Caki2 (cell line): Measurements from ENCODE around the gene BCORL1. TPM values are rescaled to one million over a fixed set of nuclear protein-coding genes. Genes with fewer than 3 reads are reported as not detected.
A peak's percentile ranks its signal among the peaks of the same experiment; 100 is the strongest.

Experiments used
- DNase-seq: peaks from one replicate; pipeline ENCODE4 v3.0.0-alpha.2; 2015; ENCODE audit warnings: low read depth
- in situ Hi-C: cut with HindIII; loops from 2 replicates; pipeline ENCODE4 v1.10.0; 2016; ENCODE audit warnings: low sequenced_read_pairs, low pct_unique_long_range_greater_than_20kb, mixed read lengths
- total RNA-seq: library from RNA; depleted of rRNA; stranded (reverse); fragments of >200 nt; shearing (Covaris generic); gene quantifications from 2 replicates; pipeline ENCODE4 v1.2.3, GENCODE V29; 2014; ENCODE audit warnings: low replicate concordance

BCORL1 gene
- total RNA-seq, 1 experiment from 2014 or later = 0.44 TPM

GRCh38 chrX:129961180-129962083 lies 21.0 kb upstream of the BCORL1 start:
- peak; percentile 77 for DNase-seq

DNA sequence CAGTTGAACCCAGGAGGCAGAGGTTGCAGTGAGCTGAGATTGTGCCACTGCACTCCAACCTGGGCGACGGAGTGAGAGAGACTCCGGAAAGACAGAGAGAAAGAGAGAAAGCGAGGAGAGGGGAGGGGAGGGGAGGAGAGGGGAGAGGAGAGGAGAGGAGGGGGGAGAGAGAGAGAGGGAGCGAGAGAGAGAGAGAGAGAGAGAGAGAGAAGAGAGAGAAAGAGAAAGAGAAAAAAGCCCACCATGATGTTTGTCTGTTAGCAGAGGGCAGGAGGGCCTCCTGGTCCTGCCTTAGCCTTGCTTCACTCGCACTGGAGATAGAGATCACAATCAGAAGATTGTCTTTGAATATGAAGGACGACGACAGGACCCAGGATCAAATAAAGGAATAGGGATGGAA lies 18.7 kb upstream of the BCORL1 start:
- in situ Hi-C loops = no loop called here
- no peak for DNase-seq

More at GRCh38 chrX:129961180-129962083, 21.0 kb upstream of the BCORL1 start:
- in situ Hi-C loops = no loop called here

GRCh38 chrX:129965166-129965565 lies 17.3 kb upstream of the BCORL1 start:
- in situ Hi-C loops = no loop called here

DNA sequence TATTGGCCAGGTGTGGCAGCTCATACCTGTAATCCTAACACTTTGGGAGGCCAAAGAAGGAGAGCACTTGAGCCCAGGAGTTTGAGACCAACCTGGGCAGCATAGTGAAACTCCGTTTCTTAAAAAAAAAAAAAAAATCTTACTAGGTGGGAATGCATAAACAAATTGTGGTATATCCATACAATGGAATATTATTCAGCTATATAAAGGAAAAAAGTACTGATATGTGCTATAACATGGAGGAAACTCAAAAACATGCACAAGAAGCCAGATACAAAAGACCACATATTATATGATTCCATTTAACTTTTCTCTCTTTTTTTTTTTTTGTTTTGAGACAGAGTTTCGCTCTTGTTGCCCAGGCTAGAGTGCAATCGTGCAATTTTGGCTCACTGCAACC lies 13.5 kb upstream of the BCORL1 start:
- no peak for DNase-seq
- in situ Hi-C loops = no loop called here

More at GRCh38 chrX:129965166-129965565, 17.3 kb upstream of the BCORL1 start:
- no peak for DNase-seq

DNA sequence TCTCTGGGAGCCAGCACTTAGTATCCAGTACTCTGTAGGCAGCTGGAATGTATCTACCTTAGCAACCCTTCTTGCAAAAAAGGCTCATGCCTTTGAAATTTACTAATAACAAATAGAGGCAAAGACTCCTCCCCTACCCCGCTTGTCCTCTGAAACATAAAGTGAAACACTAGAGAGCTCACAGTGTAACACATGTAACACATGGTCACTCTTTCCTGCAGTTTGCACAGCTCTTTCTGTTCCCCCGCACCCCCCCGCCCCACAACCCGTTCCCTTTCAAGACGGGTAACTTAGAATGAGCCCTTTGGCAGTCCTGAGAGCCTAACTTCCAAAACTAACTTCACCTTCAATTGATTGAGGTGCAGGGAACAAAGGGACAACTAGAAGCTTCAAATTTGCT lies 6.0 kb upstream of the BCORL1 start:
- DNase-seq = no peak
- in situ Hi-C loops = no loop called here

DNA sequence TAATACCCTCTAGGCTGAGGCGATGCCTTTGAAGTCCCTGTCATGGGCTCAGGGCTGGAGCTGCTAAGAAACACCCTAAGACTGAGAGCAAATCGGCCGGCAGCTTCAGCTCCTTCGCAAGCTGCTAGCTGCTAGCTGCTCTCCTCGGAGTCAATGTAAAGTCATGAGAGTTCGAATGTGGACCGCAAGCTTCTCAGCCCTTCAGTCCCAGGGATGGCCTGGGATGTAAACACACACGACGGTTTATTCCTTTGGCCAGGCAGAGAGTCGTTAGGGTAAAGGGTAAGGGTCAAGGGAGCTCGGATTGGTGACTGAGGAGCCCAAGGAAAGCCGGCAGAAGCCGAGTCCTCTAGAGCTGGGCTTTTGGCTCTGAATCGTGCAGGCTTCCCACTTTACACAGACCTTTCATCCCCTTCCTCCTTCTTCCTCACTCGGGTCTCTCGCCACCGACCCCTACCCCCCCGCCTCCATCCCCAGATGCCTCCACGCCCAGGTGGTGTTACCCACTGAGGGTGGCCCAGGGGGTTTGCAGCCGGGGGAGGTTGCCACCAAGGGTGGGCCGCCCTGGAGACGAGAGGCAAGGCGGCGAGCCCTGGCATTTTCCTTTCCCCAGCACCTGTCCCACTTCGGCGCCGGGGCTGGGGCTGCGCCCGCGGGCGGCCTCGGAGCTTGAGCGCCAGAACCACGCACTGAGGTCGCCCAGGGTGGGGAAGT lies 3.1 kb upstream of the BCORL1 start:
- no peak for DNase-seq
- in situ Hi-C loops = no loop called here

DNA sequence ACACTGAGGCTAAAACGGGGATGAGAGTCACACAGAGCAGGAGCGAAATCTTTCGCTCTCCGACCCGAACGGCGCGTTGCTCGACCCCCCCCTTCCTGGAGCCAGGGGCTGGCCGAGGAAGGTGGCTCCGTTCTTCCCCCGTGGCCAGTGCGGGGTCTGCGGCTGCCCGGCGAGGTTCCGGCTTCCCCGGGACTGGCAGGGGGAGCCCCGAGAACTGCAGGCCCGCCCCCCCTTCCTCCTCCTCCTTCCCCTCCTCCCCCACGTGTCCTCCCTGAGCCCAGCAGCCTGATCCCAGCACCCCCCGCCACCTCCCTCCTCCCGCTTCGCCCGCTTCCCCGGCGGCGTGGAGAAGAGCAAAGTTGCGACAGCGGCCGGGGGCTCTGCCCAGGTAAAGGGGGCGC lies 2.4 kb upstream of the BCORL1 start:
- DNase-seq = no peak
- in situ Hi-C loops = no loop called here

- in situ Hi-C loops = no loop called here
- no peak for DNase-seq
Measured at GRCh38 chrX:129980540-129981199, 1.8 kb upstream of the BCORL1 start.

- DNase-seq = no peak
- in situ Hi-C loops = no loop called here
Measured at GRCh38 chrX:129981200-129981553, 1.3 kb upstream of the BCORL1 start.

DNA sequence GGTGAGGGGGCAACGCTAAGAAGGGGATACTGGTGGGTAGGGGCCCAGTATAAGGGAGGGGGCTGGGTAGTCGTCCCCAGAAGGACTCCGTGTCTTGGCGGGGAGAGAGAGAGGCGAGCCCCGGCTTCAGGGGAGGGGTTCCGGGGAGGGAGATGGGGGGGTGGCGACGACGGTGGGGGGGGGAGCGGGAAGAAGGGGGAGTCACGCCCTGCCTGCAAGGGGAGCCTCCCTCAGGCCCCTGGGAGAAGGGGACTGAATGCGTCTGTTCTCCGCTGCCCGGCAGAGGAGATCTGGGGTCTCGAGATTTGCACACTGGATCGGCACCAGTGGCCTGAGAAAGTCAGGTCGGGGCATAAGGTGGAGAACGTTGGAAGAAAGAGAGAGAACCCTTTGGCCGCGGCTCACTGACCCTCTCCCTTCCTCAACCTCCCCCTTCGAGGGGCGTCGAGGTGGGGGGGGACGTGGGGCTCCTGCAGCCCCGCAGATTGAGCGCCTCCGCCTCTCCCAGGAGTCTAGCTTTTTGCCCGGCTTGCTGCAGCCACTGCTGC lies 609 bp upstream of the BCORL1 start:
- in situ Hi-C loops = no loop called here
- no peak for DNase-seq

DNA sequence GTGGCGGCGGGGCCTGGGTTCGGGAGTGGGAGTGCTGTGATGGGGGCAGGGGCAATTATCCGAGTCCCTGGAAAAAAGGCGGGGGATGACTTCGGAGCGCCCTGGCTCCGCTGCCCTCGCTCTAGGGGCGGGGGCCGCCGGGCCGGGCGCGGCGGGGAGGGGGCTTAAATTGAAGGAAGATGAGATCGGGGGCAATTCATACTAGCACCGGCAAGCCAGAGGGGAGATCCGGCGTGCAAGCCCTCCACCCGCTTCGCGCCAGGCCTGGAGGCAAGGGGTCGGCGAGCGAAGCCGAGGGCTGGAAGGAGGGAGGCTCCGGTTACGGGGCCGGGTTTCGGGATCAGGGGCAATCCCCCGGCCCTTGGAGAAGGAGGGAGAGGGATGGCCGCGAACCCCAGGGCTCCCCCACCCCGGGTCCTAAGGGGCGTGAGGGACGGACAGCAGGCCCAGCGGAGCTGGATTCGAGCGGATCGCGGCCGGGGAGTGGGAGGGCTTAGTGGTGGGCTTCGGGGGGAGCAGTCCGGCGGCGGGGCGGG lies 1.2 kb downstream of the BCORL1 start:
- DNase-seq = peak; percentile 11
- in situ Hi-C loops = no loop called here

GRCh38 chrX:129984111-129984958 lies 1.9 kb downstream of the BCORL1 start:
- DNase-seq = peak; percentile 25
- in situ Hi-C loops = no loop called here

- in situ Hi-C loops = no loop called here
- DNase-seq = no peak
Measured at GRCh38 chrX:129987871-129988270, 5.4 kb downstream of the BCORL1 start.

GRCh38 chrX:129992181-129992580 lies 9.7 kb downstream of the BCORL1 start:
- in situ Hi-C loops = no loop called here
- no peak for DNase-seq

DNA sequence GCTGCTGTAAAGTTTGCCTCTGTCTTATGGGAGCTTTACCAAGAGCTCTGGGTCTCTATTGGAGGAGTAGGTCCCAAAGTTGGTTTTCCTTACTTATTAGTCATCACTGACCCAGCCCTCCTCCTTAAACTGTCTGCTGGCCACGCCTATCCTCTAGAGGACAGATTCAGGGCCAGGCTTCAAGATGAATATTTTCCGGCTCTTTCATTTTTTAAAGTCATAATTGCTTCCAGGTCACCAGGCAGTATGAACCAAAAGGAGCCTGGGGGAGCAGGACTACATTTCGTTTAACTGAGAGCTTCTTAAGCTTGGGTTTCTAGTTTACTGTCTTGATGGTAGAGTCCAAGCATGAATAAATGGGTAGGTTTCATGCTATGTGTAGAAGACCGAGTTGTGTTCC lies 13.7 kb downstream of the BCORL1 start:
- no peak for DNase-seq
- in situ Hi-C loops = no loop called here

GRCh38 chrX:129997086-129997485 lies 14.7 kb downstream of the BCORL1 start:
- in situ Hi-C loops = no loop called here
- DNase-seq = no peak

DNA sequence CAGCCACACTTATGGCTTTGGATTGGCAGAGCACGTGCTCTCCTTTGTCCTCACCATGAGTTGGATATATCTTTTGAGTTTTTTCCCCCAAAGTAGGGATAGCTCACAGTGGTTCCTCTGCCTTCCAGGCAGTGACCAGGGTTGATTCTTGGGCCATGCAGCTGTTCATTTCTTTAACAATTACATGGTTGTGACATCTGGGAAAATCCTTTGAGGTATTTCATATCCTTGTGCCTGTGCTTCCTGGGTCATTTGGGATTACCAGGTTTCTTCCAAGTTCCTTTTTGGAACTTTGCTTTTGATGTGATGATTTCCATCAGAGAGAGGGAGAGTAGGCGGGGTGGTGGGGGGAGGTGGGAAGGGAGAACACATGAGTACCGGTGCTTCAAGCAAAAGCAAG lies 15.6 kb downstream of the BCORL1 start:
- in situ Hi-C loops = no loop called here
- no peak for DNase-seq

GRCh38 chrX:130001893-130002292 lies 19.5 kb downstream of the BCORL1 start:
- DNase-seq = no peak

More at GRCh38 chrX:130001893-130002292, 19.5 kb downstream of the BCORL1 start:
- in situ Hi-C loops = no loop called here
